Lower lobe of right lung (tissue), 2 donors: Measurements from ENCODE around the gene FGR. TPM values are rescaled to one million over a fixed set of nuclear protein-coding genes. Genes with fewer than 3 reads are reported as not detected.

Experiments
- ATAC-seq, 2 donors: fragments of 200-7000 bp; cut with Tn5 transposase; one replicate each; pipeline ENCODE4 v1.9.1; 2020 to 2022; ENCODE audit warnings: mild to moderate bottlenecking in 2 of 2, moderate library complexity in 2 of 2
- DNase-seq: peaks from one replicate; pipeline ENCODE4 v3.0.0-alpha.2; 2020
- H3K27ac ChIP-seq: fragments of 200-600 bp; one replicate; pipeline ENCODE4 v1.8.0; 2022
- H3K27me3 ChIP-seq: fragments of 200-600 bp; one replicate; pipeline ENCODE4 v1.8.0; 2022; ENCODE audit warnings: low read depth
- H3K36me3 ChIP-seq: fragments of 200-600 bp; one replicate; pipeline ENCODE4 v1.8.0; 2022; ENCODE audit warnings: mild to moderate bottlenecking
- H3K4me1 ChIP-seq: fragments of 200-600 bp; one replicate; pipeline ENCODE4 v1.8.0; 2022
- H3K4me3 ChIP-seq: fragments of 200-600 bp; one replicate; pipeline ENCODE4 v1.8.0; 2022; ENCODE audit warnings: mild to moderate bottlenecking
- H3K9me3 ChIP-seq: fragments of 200-600 bp; one replicate; pipeline ENCODE4 v1.8.0; 2022
- CTCF ChIP-seq: fragments of 200-600 bp; IDR thresholded peaks from one replicate; pipeline ENCODE4 v1.8.0; 2022; ENCODE audit warnings: antibody characterized with exemption, mild to moderate bottlenecking
- intact Hi-C: fragments of 100-400 bp; cut with DNase I; formaldehyde crosslinking; loops from one replicate; pipeline ENCODE4 v1.11.0; 2022
- total RNA-seq: library from RNA; stranded (reverse); fragmentation: NEBNext Ultra II Directional; extraction: Animal tissue kit (Norgen Biotek cat#: 25700); gene quantifications from one replicate; pipeline ENCODE4 v1.2.1, GENCODE V29; 2021
- donor health status: DM: no; HTN: yes; CAD: no; lungs with severe emphysema.

Gene FGR
- total RNA-seq, 1 donor from 2014 or later, result 193 TPM

- Histone ChIP-seq H3K36me3 (no peaks in the 10 kb centered on the region), H3K27ac (no peak overlapping the region), H3K9me3 (no peaks in the 10 kb centered on the region), H3K4me1 (peaks cover 70% of the 10 kb centered on the region), H3K27me3 (no peaks in the 10 kb centered on the region), H3K4me3 (no peak overlapping the region)
- intact Hi-C loops, result no loop called here
- no peak for DNase-seq
- TF ChIP-seq CTCF, result no peak
- ATAC-seq, result no peak
Observed at GRCh38 chr1:27596986-27597385, 38.0 kb downstream of the FGR start.

- intact Hi-C loops, result no loop called here
- no peak overlapping the region for H3K4me3 ChIP-seq
- peaks cover 70% of the 10 kb centered on the region for H3K4me1 ChIP-seq
- no peaks in the 10 kb centered on the region for H3K27me3 ChIP-seq
- H3K36me3 ChIP-seq, result no peaks in the 10 kb centered on the region
- no peak for TF ChIP-seq CTCF
- ATAC-seq (no peak), DNase-seq (no peak)
- no peaks in the 10 kb centered on the region for H3K9me3 ChIP-seq
- no peak overlapping the region for H3K27ac ChIP-seq
Observed at GRCh38 chr1:27596261-27596660, 38.7 kb downstream of the FGR start.

GRCh38 chr1:27595597-27595996 lies 39.4 kb downstream of the FGR start:
- H3K27ac ChIP-seq, result no peak overlapping the region
- intact Hi-C loops, result no loop called here
- H3K27me3 ChIP-seq, result no peaks in the 10 kb centered on the region
- no peak for DNase-seq
- ATAC-seq, result no peak
- no peak for TF ChIP-seq CTCF
- no peak overlapping the region for H3K4me3 ChIP-seq
- no peaks in the 10 kb centered on the region for H3K9me3 ChIP-seq
- peaks cover 72% of the 10 kb centered on the region for H3K4me1 ChIP-seq
- no peaks in the 10 kb centered on the region for H3K36me3 ChIP-seq

GRCh38 chr1:27594564-27595510 lies 40.1 kb downstream of the FGR start:
- ATAC-seq (no peak), DNase-seq (no peak)
- Histone ChIP-seq H3K27me3 (no peaks in the 10 kb centered on the region), H3K4me1 (peaks cover 72% of the 10 kb centered on the region), H3K36me3 (no peaks in the 10 kb centered on the region), H3K9me3 (no peaks in the 10 kb centered on the region), H3K4me3 (no peak overlapping the region), H3K27ac (no peak overlapping the region)
- TF ChIP-seq CTCF, result no peak
- intact Hi-C loops, result no loop called here

GRCh38 chr1:27593678-27594563 lies 41.1 kb downstream of the FGR start:
- Histone ChIP-seq H3K4me3 (no peak overlapping the region), H3K36me3 (no peaks in the 10 kb centered on the region), H3K27me3 (no peaks in the 10 kb centered on the region), H3K9me3 (no peaks in the 10 kb centered on the region), H3K4me1 (peaks cover 72% of the 10 kb centered on the region), H3K27ac (peak overlapping the region; percentile 18)
- intact Hi-C loops, result no loop called here
- DNase-seq (no peak), ATAC-seq (no peak)
- no peak for TF ChIP-seq CTCF
